ENCODE measurements around the gene CRIP1.

Gene CRIP1

DNA sequence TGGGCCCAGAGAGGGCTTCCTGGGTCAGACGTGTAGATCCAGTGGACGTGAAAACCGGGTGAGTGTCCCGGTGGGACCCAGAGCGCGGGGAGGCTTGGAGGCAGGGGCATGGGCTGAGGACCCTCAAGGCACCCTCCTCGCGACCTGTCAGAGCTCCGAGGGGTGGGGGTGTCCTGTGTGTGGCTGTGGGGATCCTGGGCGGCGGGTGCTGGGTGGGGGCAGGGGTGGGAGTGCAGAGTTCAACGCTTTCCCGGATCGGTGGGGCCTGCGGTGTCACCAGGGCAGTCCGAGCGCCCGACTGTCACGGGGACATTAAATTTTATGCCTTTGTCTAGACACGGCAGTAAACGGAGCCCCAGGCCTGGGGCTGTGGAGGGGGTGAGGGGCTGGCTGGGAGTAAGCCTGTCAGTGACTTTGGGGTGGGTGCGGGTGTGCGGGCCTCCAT is 40.7 kb downstream of the CRIP1 start:
- Mint-ChIP-seq H3K36me3 (no peaks in the 10 kb centered on the region), H3K9me3 (no peaks in the 10 kb centered on the region), H3K27me3 (peaks cover 4% of the 10 kb centered on the region), H3K4me1 (peaks cover 5% of the 10 kb centered on the region), H3K4me3 (peak overlapping the region; percentile 79), H3K27ac (peak overlapping the region; percentile 30)

DNA sequence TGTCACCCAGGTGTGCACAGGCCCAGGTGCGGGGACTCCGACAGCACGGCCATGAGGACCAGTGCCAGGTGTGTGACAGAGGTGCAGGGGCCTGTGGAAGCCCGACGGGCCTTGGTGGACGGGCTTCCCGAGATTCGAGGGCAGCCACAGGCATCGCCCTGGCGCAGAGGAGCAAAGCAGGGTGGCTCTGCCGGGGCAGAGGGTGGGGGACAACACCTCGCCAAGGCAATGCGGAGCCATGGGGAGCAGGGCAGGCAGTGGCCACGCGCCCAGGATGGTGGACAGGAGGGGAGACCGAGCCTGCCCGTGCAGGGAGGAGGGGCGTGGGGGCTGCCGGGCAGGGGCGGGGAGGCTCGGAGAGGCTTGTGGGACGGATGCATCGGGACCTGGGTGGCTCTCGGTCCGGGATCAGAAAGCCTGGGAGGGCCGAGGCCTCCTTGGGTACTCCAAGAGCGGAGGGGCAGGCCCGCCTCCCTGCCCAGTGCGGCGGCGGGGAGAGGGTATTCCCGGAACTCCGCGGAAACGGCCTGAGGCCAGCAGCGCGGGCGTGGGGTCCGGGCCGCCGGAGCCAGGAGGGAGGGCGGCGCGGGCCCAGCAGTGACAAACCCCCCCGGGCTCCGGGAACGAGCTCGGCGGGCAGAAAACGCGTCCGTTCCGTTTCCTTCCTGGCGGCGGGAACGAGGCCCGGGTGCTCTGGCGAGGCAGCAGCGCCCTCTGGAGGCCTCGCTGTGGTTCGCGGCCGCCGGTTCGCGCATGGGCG is 41.3 kb downstream of the CRIP1 start:
- Mint-ChIP-seq H3K4me3 (peak overlapping the region; percentile 79), H3K27me3 (peaks cover 3% of the 10 kb centered on the region), H3K36me3 (no peaks in the 10 kb centered on the region), H3K27ac (peak overlapping the region; percentile 30), H3K9me3 (no peaks in the 10 kb centered on the region), H3K4me1 (peaks cover 5% of the 10 kb centered on the region)

DNA sequence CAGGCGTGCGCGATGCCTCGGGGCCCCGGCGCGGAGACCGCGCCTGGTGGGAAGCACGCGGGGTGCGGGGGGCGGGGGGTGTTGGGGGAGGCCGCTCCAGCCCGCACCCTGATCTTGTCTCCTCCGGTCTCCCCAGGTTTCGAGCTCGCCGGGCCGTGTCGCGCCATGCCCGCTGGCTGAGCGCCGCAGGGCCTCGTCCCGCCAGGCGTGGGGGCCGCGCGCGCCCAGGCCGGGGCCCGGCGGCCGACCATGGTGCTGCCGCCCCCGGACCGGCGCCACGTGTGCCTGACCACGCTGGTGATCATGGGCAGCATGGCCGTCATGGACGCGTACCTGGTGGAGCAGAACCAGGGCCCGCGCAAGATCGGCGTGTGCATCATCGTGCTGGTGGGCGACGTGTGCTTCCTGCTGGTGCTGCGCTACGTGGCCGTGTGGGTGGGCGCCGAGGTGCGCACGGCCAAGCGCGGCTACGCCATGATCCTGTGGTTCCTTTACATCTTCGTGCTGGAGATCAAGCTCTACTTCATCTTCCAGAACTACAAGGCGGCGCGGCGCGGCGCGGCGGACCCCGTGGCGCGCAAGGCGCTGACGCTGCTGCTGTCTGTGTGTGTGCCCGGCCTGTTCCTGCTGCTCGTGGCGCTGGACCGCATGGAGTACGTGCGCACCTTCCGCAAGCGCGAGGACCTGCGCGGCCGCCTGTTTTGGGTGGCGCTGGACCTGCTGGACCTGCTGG is 42.1 kb downstream of the CRIP1 start:
- peaks cover 5% of the 10 kb centered on the region for H3K4me1 Mint-ChIP-seq
- H3K4me3 Mint-ChIP-seq = peak overlapping the region; percentile 88
- H3K36me3 Mint-ChIP-seq = no peaks in the 10 kb centered on the region
- no peaks in the 10 kb centered on the region for H3K9me3 Mint-ChIP-seq
- H3K27ac Mint-ChIP-seq = peak overlapping the region; percentile 94
- H3K27me3 Mint-ChIP-seq = no peaks in the 10 kb centered on the region

- no peaks in the 10 kb centered on the region for H3K9me3 Mint-ChIP-seq
- H3K27ac Mint-ChIP-seq = peak overlapping the region; percentile 94
- H3K4me3 Mint-ChIP-seq = peak overlapping the region; percentile 88
- H3K27me3 Mint-ChIP-seq = no peaks in the 10 kb centered on the region
- H3K36me3 Mint-ChIP-seq = no peaks in the 10 kb centered on the region
- peaks cover 5% of the 10 kb centered on the region for H3K4me1 Mint-ChIP-seq
Observed at GRCh38 chr14:105529319-105529568, 42.6 kb downstream of the CRIP1 start.

- H3K9me3 Mint-ChIP-seq = no peaks in the 10 kb centered on the region
- H3K27me3 Mint-ChIP-seq = no peaks in the 10 kb centered on the region
- peak overlapping the region; percentile 94 for H3K27ac Mint-ChIP-seq
- no peaks in the 10 kb centered on the region for H3K36me3 Mint-ChIP-seq
- peak overlapping the region; percentile 88 for H3K4me3 Mint-ChIP-seq
- peaks cover 5% of the 10 kb centered on the region for H3K4me1 Mint-ChIP-seq
Observed at GRCh38 chr14:105529569-105530284, 43.0 kb downstream of the CRIP1 start.

- Mint-ChIP-seq H3K27me3 (no peaks in the 10 kb centered on the region), H3K4me1 (peaks cover 5% of the 10 kb centered on the region), H3K4me3 (peak overlapping the region; percentile 70), H3K9me3 (no peaks in the 10 kb centered on the region), H3K36me3 (no peaks in the 10 kb centered on the region), H3K27ac (peak overlapping the region; percentile 74)
Observed at GRCh38 chr14:105530285-105531087, 43.8 kb downstream of the CRIP1 start.

GRCh38 chr14:105531088-105531893 is 44.6 kb downstream of the CRIP1 start:
- peak overlapping the region; percentile 63 for H3K4me3 Mint-ChIP-seq
- peak overlapping the region; percentile 59 for H3K27ac Mint-ChIP-seq
- peaks cover 5% of the 10 kb centered on the region for H3K4me1 Mint-ChIP-seq
- H3K36me3 Mint-ChIP-seq = no peaks in the 10 kb centered on the region
- H3K9me3 Mint-ChIP-seq = no peaks in the 10 kb centered on the region
- no peaks in the 10 kb centered on the region for H3K27me3 Mint-ChIP-seq

GRCh38 chr14:105531894-105532623 is 45.4 kb downstream of the CRIP1 start:
- no peaks in the 10 kb centered on the region for H3K27me3 Mint-ChIP-seq
- peaks cover 4% of the 10 kb centered on the region for H3K4me1 Mint-ChIP-seq
- H3K27ac Mint-ChIP-seq = peak overlapping the region; percentile 59
- no peaks in the 10 kb centered on the region for H3K36me3 Mint-ChIP-seq
- no peaks in the 10 kb centered on the region for H3K9me3 Mint-ChIP-seq
- no peak overlapping the region for H3K4me3 Mint-ChIP-seq

DNA sequence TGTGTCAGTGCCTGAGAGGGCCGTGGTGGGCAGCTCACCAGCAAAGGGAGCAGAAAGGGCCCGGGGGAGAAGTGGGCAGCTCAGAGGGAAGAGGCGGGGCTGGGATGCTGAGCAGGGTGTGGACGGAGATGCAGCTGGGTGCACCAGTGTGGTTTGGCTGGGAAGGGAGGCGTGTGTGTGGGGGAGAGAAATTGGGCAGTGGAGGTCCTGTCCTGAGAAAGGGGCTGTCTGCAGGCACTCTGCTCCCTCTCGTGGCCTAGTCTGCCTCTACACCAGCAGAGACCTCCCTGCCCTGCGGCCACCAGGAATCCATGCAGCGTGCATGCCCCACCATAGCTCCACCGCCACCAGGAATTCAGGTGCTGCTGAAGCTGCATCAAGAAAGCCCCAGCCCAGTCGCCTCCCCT is 46.1 kb downstream of the CRIP1 start:
- Mint-ChIP-seq H3K9me3 (no peaks in the 10 kb centered on the region), H3K4me3 (no peak overlapping the region)

GRCh38 chr14:105533391-105533790 is 46.7 kb downstream of the CRIP1 start:
- no peaks in the 10 kb centered on the region for H3K27me3 Mint-ChIP-seq
- H3K27ac Mint-ChIP-seq = no peak overlapping the region
- no peaks in the 10 kb centered on the region for H3K4me1 Mint-ChIP-seq
- H3K36me3 Mint-ChIP-seq = no peaks in the 10 kb centered on the region
- no peaks in the 10 kb centered on the region for H3K9me3 Mint-ChIP-seq
- no peak overlapping the region for H3K4me3 Mint-ChIP-seq

More for the DNA sequence above, 46.1 kb downstream of the CRIP1 start:
- Mint-ChIP-seq H3K27me3 (no peaks in the 10 kb centered on the region), H3K4me1 (no peaks in the 10 kb centered on the region), H3K36me3 (no peaks in the 10 kb centered on the region), H3K27ac (peak overlapping the region; percentile 1)

- no peak overlapping the region for H3K4me3 Mint-ChIP-seq
Observed at GRCh38 chr14:105533811-105534498, 47.3 kb downstream of the CRIP1 start.

DNA sequence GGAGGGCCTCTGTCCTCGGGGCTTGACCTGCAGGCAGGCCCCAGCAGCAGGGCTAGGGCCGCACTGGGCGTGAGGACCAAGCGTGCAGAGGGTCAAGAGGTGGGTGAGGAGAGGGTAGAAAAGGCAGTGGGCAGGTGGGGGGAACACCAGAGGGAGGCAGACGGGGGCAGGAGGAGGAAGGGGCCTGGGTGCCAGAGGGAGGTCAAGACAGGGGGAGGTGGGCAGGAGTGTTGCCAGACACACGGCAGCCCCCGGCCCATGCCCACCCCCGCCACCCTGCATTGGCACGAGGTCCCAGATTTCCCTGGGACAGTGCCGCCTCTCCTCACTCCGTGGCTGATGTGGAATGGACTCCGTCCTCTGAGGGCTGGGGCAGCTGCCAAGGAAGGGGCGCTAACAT is 47.9 kb downstream of the CRIP1 start:
- no peak overlapping the region for H3K4me3 Mint-ChIP-seq

More at GRCh38 chr14:105533811-105534498, 47.3 kb downstream of the CRIP1 start:
- Mint-ChIP-seq H3K36me3 (no peaks in the 10 kb centered on the region), H3K27ac (no peak overlapping the region), H3K4me1 (no peaks in the 10 kb centered on the region), H3K27me3 (no peaks in the 10 kb centered on the region), H3K9me3 (no peaks in the 10 kb centered on the region)

DNA sequence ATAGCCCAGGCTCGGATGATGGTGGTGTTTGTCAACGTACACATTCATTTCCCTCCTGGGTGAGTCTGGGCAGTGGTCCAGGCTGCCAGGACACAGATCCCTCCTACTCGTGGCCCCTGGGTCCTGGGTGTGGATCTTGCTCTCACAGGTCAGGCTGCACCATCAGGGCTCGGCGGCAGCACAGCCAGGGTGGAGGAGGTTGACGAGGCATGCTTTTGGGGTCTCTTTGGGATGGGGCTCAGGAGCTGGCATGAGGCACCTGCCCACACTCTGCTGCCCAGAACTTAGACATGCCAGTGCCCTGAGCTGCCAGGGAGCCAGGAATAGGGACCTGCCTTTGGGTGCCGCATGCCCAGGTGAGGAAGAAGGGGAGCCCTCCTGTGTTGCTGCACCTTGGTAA is 49.4 kb downstream of the CRIP1 start:
- Mint-ChIP-seq H3K27me3 (no peaks in the 10 kb centered on the region), H3K27ac (no peak overlapping the region), H3K9me3 (no peaks in the 10 kb centered on the region)

More for the DNA sequence above, 47.9 kb downstream of the CRIP1 start:
- H3K36me3 Mint-ChIP-seq = no peaks in the 10 kb centered on the region
- no peaks in the 10 kb centered on the region for H3K27me3 Mint-ChIP-seq
- no peaks in the 10 kb centered on the region for H3K9me3 Mint-ChIP-seq
- H3K27ac Mint-ChIP-seq = no peak overlapping the region
- no peaks in the 10 kb centered on the region for H3K4me1 Mint-ChIP-seq

More for the DNA sequence above, 49.4 kb downstream of the CRIP1 start:
- Mint-ChIP-seq H3K4me3 (no peak overlapping the region), H3K36me3 (no peaks in the 10 kb centered on the region), H3K4me1 (no peaks in the 10 kb centered on the region)

Data from activated naive CD4-positive, alpha-beta T cell treated with anti-CD3 and anti-CD28 coated beads, Interleukin-2, amount 50 U/mL, for 24 hours (primary cell).